SKM-1 (cell line): ENCODE results near the gene CHMP1A.

Experiments used
- DNase-seq: peaks from one replicate; lab custom pipeline; 2025; ENCODE audit not compliant: unreplicated experiment; lab: John Stamatoyannopoulos, UW

Gene CHMP1A

GRCh38 chr16:89629827-89630610 is 27.5 kb downstream of the CHMP1A start:
- DNase-seq, result no peak

- no peak for DNase-seq
These were observed 32.4 kb downstream of the CHMP1A start for GRCh38 chr16:89624777-89625761.

- no peak for DNase-seq
These were observed 33.8 kb downstream of the CHMP1A start for GRCh38 chr16:89623511-89624261.

- no peak for DNase-seq
These were observed 35.7 kb downstream of the CHMP1A start for GRCh38 chr16:89621698-89622409.

DNA sequence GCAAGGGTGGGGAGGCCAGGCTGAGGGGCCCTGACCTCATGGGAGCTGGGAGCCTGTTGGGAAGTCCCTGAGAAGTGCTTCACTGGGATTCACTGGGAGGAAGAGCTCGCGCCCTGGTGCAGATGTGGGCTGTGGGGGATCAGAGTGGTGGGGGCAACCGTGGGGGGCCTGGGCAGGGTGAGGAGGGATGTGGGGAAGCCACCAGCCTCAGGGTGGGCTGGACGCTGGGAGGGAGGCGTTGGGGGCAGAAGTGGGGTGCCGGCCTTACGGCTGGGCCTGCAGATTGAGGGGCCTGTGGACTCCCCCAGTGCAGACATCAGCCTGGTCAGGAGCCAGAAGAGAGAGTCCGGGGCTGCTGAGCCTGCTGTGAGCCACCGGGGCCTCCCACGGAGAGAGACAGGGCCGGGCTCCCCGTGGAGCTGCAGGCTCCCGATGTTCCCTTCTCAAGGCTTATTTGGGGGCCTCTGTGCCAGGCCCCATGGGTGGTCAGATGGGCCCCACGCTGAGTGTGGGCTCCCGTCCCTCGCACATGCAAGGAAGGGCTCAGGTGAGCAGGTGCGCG is 36.3 kb downstream of the CHMP1A start:
- no peak for DNase-seq

- no peak for DNase-seq
These were observed 37.1 kb downstream of the CHMP1A start for GRCh38 chr16:89620406-89620841.

DNA sequence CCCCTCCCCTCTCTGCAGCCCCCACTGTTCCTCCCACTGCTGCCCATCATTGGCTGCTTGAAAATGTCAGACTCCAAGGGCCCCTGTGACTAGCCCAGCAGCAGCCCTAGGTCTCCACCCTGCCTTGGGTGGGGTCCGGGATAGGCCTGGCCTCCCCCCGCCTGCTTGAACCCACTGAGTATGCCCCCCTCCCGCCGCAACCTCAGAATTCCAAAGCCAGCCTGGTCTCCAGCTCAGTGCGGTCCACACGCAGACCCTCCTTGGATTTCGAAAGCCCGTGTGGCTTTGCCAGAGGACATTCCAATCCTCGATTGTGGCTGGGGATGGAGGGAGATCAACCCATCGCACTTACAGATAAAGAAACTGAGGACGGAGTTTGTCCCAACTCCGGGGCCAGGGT is 37.7 kb downstream of the CHMP1A start:
- no peak for DNase-seq

GRCh38 chr16:89618109-89618998 is 39.2 kb downstream of the CHMP1A start:
- no peak for DNase-seq

DNA sequence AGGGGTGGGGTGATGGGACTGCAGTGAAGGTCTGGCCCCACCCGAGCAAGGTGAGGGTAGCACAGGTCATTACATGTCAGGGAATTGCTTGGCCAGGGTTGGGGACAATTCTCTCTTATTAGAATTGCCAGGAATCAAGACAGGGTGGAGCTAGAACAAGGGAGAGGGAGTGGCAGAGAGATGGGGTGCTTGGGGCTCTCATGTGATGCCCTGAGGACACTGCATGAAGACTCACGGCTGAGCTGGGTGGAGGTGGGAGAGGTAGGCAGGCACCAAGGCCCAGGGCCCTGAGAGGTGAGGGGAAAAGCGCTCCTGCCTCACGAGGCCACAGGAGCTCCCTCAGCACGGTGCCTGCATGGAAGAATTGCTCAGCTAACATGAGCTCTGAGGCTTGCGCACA is 40.5 kb downstream of the CHMP1A start:
- no peak for DNase-seq

- DNase-seq, result no peak
These were observed 40.9 kb downstream of the CHMP1A start for GRCh38 chr16:89616623-89617022.

DNA sequence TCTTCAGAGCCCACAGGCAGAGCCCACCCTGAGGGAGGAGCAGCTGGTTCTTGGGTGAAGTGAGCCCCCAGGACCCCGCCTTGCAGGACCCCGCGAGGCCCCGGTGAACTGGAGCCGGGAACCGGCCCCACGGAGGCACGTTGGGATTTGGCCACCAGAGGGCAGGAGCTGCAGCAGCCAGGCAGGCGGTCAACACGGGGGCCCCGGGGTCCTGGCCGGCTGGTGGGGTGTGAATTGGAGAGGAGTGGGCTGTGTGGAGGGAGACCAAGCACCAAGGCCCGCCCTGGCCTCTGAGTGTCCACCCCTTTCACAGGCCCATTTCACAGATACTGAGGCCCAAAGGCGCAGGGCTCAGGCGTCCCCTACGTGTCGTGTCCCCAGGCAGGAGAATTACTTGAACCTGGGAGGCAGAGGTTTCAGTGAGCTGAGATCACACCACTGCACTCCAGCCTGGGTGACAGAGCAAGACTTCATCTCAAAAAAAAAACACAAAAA is 41.9 kb downstream of the CHMP1A start:
- DNase-seq, result no peak

DNA sequence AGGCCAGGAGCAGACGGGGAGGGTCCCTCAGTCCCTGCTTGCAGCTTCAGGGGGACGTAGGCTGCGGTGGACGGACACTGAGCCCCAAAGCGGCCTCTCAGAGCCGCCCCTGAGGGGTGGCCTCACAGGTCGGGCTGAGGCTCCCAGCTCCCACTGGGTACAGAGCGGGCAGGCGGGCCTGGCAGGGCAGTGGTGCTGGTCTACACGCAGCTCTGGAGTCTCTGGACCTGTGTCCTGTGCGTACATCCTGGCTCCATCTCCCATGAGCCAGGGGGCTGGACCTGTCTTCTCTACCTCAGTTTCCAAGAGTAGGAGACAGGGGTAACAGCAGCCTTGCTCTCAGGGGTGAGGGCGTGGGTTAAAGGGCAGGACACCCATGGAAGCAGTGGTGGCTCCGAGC is 42.3 kb downstream of the CHMP1A start:
- no peak for DNase-seq

GRCh38 chr16:89613954-89614459 is 43.5 kb downstream of the CHMP1A start:
- no peak for DNase-seq

GRCh38 chr16:89613231-89613953 is 44.1 kb downstream of the CHMP1A start, which contains the start of gene DPEP1:
TSS of gene DPEP1 (plus strand) at chr16:89613642. CDS start at chr16:89630411, 16,769 bp downstream.
- no peak for DNase-seq

DNA sequence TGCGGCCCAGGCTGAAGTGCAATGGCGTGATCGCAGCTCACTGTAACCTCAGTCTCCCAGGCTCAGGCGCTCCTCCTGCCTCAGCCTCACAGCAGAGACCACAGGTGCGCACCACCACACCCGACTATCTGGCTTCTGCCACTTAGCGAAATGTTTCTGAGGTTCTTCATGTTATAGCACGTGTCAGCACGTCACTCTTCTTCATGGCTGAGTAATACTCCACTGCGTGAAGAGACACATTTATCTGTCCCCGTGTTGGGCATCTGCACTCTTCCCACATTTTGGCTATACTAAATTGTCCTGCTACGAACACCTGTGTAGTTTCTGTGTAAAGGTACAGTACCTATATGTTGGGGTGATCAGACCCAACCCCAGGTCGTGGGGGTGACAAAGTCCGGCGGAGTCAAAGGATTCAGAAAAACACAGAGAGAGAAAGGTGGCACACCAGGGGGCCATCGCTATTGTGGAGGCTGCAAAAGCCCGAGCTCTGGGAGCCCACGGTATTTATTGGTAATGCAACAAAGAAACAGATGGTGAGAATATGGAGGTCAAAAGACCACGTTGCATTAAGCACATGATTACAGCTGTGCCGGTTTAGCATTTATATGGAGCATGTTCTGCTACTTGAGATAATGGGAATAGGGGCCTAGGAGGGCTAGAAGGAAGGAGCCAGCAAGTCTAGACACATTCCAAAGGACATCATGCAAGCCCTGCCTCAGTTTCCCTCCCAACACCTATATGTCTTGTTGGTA is 44.9 kb downstream of the CHMP1A start:
- no peak for DNase-seq

- DNase-seq, result no peak
These were observed 47.4 kb downstream of the CHMP1A start for GRCh38 chr16:89610108-89610453.

DNA sequence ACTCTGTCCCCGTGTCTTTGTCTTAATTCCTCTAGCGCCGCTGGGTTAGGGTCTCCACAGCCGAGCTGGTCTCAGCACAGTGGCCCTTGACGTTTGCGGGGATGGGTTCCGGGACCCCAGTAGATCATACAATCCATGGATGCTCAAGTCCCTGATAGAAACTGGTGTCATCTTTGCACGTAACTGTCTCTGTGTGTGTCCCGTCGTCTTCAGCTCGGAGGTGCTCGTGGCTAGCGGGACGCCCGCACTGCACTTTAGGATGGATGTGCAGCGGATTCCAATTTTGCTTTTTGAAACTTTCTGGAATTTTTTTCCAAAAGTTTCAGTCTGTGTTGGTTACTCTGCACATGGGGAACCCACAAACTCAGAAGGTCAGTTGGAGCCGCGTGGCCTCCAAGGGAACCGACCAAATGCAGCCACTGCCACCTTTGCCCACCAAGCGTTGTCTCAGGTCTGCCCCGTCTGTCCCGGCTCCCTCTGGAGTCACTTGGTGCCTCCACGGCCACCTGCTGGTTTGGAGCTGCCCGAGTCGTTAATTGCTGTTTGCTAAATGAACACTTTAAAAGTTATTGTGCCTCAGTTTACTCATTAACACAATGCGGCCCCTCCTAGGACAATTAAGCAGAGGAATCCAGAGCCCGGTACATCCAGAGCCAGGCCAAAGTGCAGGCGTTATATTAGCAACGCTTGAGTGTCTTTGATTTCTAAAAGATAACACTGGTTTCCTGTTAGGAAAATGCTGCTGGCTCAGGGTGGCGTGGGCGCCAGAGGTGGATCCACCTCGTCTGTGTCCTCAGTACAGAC is 49.4 kb downstream of the CHMP1A start:
- no peak for DNase-seq
